Measurements from ENCODE around the gene GCNA. TPM values are rescaled to one million over a fixed set of nuclear protein-coding genes. Genes with fewer than 3 reads are reported as not detected.
A peak's percentile ranks its signal among the peaks of the same experiment; 100 is the strongest.

GCNA gene
- total RNA-seq, 1 experiment from 2014 or later = 3.8 TPM

- no peak overlapping the region for H3K27ac Mint-ChIP-seq (ENCODE audit: low read depth, unreplicated experiment)
- H3K4me1 Mint-ChIP-seq (ENCODE audit: insufficient read depth, unreplicated experiment) = no peaks in the 10 kb centered on the region
- BruUV-seq (replicated peaks) = no TSS peak
- H3K27me3 Mint-ChIP-seq (ENCODE audit: insufficient read depth, unreplicated experiment) = peaks cover 27% of the 10 kb centered on the region
- H3K4me3 Mint-ChIP-seq (ENCODE audit: unreplicated experiment) = no peak overlapping the region
- ChIA-PET CTCF (no interaction called here), POLR2A (no interaction called here)
- intact Hi-C loops (cut with micrococcal nuclease) = no loop called here
- no peaks in the 10 kb centered on the region for H3K9me3 Mint-ChIP-seq (ENCODE audit: unreplicated experiment)
- DNase-seq (ENCODE audit: unreplicated experiment) = no peak
- TF ChIP-seq CTCF (IDR thresholded peaks at IDR 0.05; ENCODE audit: unreplicated experiment) = no peak
- H3K36me3 Mint-ChIP-seq (ENCODE audit: insufficient read depth, unreplicated experiment) = no peaks in the 10 kb centered on the region
These were observed 54.9 kb downstream of the GCNA start for GRCh38 chrX:71632923-71633657.

- H3K36me3 Mint-ChIP-seq (ENCODE audit: insufficient read depth, unreplicated experiment) = no peaks in the 10 kb centered on the region
- DNase-seq (ENCODE audit: unreplicated experiment) = no peak
- no peak for TF ChIP-seq CTCF (IDR thresholded peaks at IDR 0.05; ENCODE audit: unreplicated experiment)
- intact Hi-C loops (cut with micrococcal nuclease) = no loop called here
- ChIA-PET POLR2A (interaction anchor here (0.7 kb wide), 1 partner anchor 440 kb away, joined by 3 read pairs; no protein-coding TSS in a partner anchor), CTCF (no interaction called here)
- no peak overlapping the region for H3K4me3 Mint-ChIP-seq (ENCODE audit: unreplicated experiment)
- H3K4me1 Mint-ChIP-seq (ENCODE audit: insufficient read depth, unreplicated experiment) = no peaks in the 10 kb centered on the region
- H3K9me3 Mint-ChIP-seq (ENCODE audit: unreplicated experiment) = no peaks in the 10 kb centered on the region
- BruUV-seq (replicated peaks) = no TSS peak
- H3K27ac Mint-ChIP-seq (ENCODE audit: low read depth, unreplicated experiment) = no peak overlapping the region
- peaks cover 18% of the 10 kb centered on the region for H3K27me3 Mint-ChIP-seq (ENCODE audit: insufficient read depth, unreplicated experiment)
These were observed 56.1 kb downstream of the GCNA start for GRCh38 chrX:71634366-71634765.

DNA sequence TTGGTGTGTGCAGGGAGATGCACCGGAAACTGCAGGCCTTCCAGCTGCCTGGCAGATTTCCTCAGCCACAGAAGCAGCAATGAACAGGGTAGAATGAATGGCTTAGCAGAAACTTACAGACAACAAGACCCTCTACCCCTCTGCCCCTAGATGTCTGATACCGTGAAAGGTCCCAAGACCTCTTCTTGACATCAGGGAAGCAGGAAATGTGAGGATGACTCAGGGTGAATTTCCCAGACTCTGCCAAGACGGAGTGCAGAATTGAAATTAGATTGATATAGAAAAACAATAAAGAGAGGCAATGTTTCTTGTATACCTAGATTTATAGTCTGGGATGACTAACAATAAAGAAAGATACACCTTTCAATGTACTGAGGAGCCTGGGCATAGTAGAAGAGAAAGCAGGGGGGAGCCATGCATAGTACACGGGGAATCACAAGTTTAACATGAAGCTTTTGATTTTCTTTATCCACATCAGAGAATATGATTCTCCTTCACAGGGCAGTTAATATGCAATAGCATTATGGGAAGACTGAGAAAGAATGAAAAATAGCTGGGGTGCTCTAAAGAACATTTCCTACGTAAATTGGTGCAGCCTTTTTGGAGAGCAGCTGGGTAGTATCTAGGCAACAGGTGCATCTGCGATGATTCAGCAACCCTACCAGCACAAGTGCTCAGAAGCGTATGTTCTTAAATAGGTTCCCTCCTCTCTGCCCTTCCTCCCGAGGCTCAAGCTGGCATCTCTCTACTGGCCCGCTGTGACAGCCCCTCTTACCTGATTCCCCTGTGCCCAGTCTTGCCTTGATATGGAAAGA is 58.4 kb downstream of the GCNA start:
- CTCF ChIA-PET = interaction anchor here (1.2 kb wide), 1 partner anchor 14 kb away, joined by 3 read pairs; no protein-coding TSS in a partner anchor
- H3K9me3 Mint-ChIP-seq (ENCODE audit: unreplicated experiment) = no peaks in the 10 kb centered on the region
- H3K27me3 Mint-ChIP-seq (ENCODE audit: insufficient read depth, unreplicated experiment) = peaks cover 28% of the 10 kb centered on the region
- DNase-seq (ENCODE audit: unreplicated experiment) = no peak
- TF ChIP-seq CTCF (IDR thresholded peaks at IDR 0.05; ENCODE audit: unreplicated experiment) = no peak
- no peak overlapping the region for H3K27ac Mint-ChIP-seq (ENCODE audit: low read depth, unreplicated experiment)
- no peaks in the 10 kb centered on the region for H3K36me3 Mint-ChIP-seq (ENCODE audit: insufficient read depth, unreplicated experiment)
- intact Hi-C loops (cut with micrococcal nuclease) = no loop called here
- no TSS peak for BruUV-seq (replicated peaks)
- POLR2A ChIA-PET = no interaction called here
- no peak overlapping the region for H3K4me3 Mint-ChIP-seq (ENCODE audit: unreplicated experiment)
- H3K4me1 Mint-ChIP-seq (ENCODE audit: insufficient read depth, unreplicated experiment) = no peaks in the 10 kb centered on the region

- BruUV-seq (replicated peaks) = no TSS peak
- ChIA-PET CTCF (no interaction called here), POLR2A (no interaction called here)
- DNase-seq (ENCODE audit: unreplicated experiment) = peak; percentile 16
- H3K27ac Mint-ChIP-seq (ENCODE audit: low read depth, unreplicated experiment) = no peak overlapping the region
- no peaks in the 10 kb centered on the region for H3K4me1 Mint-ChIP-seq (ENCODE audit: insufficient read depth, unreplicated experiment)
- no peaks in the 10 kb centered on the region for H3K36me3 Mint-ChIP-seq (ENCODE audit: insufficient read depth, unreplicated experiment)
- H3K27me3 Mint-ChIP-seq (ENCODE audit: insufficient read depth, unreplicated experiment) = peaks cover 29% of the 10 kb centered on the region
- H3K4me3 Mint-ChIP-seq (ENCODE audit: unreplicated experiment) = no peak overlapping the region
- TF ChIP-seq CTCF (IDR thresholded peaks at IDR 0.05; ENCODE audit: unreplicated experiment) = no peak
- intact Hi-C loops (cut with micrococcal nuclease) = no loop called here
- no peaks in the 10 kb centered on the region for H3K9me3 Mint-ChIP-seq (ENCODE audit: unreplicated experiment)
These were observed 59.0 kb downstream of the GCNA start for GRCh38 chrX:71637253-71637618.

All from MCF 10A (cell line).